ENCODE measurements around the gene MED12.
"Not testable (repeated sequence)": the region's sequence is repeated elsewhere in the genome, so short reads cannot be mapped to it uniquely, and the experiment has no call there.

MED12 gene

GRCh38 chrX:71174795-71175194, 56.4 kb downstream of the MED12 start:
- no peak overlapping the region for H3K4me3 ChIP-seq (ENCODE audit: control insufficient read depth, low read depth, low read length)
- TF ChIP-seq, protein P1, sequence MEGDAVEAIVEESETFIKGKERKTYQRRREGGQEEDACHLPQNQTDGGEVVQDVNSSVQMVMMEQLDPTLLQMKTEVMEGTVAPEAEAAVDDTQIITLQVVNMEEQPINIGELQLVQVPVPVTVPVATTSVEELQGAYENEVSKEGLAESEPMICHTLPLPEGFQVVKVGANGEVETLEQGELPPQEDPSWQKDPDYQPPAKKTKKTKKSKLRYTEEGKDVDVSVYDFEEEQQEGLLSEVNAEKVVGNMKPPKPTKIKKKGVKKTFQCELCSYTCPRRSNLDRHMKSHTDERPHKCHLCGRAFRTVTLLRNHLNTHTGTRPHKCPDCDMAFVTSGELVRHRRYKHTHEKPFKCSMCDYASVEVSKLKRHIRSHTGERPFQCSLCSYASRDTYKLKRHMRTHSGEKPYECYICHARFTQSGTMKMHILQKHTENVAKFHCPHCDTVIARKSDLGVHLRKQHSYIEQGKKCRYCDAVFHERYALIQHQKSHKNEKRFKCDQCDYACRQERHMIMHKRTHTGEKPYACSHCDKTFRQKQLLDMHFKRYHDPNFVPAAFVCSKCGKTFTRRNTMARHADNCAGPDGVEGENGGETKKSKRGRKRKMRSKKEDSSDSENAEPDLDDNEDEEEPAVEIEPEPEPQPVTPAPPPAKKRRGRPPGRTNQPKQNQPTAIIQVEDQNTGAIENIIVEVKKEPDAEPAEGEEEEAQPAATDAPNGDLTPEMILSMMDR (conservative IDR thresholded peaks at IDR 0.05; ENCODE audit: control insufficient read depth, insufficient read depth, low read depth, low read length) = no peak
- DNase-seq (ENCODE audit: low read depth) = no peak

DNA sequence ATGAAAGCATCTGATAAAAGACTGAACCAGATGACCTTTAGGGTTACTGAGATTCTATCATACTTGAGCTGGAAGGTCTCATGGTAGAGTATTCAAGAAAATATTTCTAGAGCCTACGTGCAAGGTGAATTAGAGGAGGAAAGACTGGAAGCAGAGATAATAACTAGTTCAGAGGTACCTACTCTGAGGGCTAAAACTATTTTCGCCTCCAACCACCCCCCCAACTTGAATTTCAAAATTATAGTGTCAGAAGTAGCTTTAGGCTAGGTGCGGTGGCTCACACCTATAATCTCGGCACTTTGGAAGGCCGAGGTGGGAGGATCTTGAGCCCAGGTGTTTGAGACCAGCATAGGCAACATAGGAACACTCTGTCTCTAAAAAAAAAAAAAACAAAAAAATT, 57.1 kb downstream of the MED12 start:
- H3K4me3 ChIP-seq (ENCODE audit: control insufficient read depth, low read depth, low read length) = no peak overlapping the region
- no peak for DNase-seq (ENCODE audit: low read depth)
- TF ChIP-seq, protein P1 (conservative IDR thresholded peaks at IDR 0.05; ENCODE audit: control insufficient read depth, insufficient read depth, low read depth, low read length) = no peak

GRCh38 chrX:71177327-71177726, 58.9 kb downstream of the MED12 start:
- DNase-seq (ENCODE audit: low read depth) = peak; percentile 18
- TF ChIP-seq, protein P1 (conservative IDR thresholded peaks at IDR 0.05; ENCODE audit: control insufficient read depth, insufficient read depth, low read depth, low read length) = no peak
- no peak overlapping the region for H3K4me3 ChIP-seq (ENCODE audit: control insufficient read depth, low read depth, low read length)

DNA sequence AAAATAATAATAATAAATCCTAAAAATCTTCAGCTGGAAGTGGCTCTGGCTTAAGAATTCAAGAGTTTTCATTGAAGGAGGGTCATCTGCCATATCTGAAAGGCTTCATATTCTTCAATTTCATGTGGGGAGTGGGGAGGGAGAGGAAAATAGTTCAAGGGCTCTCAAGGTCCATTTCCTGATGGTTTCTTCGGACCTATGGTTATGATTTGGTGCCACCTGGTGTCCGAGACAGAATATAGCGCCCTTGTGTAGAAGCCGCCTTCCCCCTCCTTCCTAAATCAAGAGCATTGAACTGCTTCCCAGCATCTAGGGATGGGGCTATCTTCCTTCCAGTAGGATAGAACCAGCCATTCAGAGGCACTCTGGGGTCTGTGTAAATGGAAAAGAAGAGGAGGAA, 60.5 kb downstream of the MED12 start:
- H3K4me3 ChIP-seq (ENCODE audit: control insufficient read depth, low read depth, low read length) = no peak overlapping the region
- TF ChIP-seq, protein P1 (conservative IDR thresholded peaks at IDR 0.05; ENCODE audit: control insufficient read depth, insufficient read depth, low read depth, low read length) = peak; percentile 81
- DNase-seq (ENCODE audit: low read depth) = peak; percentile 73

- not testable (repeated sequence) for H3K4me3 ChIP-seq (ENCODE audit: control insufficient read depth, low read depth, low read length); DNase-seq (ENCODE audit: low read depth)
These were observed 62.3 kb downstream of the MED12 start for GRCh38 chrX:71180579-71181265.

DNA sequence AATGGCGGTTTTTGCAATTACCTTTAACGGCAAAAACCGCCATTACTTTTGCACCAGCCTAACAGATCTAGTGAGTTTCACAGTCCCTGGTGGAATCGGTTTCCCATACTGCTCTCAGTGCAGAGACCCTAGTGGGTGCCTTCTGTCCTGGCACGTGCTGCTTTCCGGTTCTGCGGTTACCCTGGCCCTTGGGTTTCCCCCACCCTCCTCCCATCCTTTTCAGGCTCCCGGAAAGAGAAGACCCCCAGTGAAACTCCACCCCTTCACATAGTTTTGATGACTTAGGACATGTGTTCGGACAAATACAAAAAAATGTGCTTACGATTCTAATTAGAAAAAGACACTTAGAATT, 63.1 kb downstream of the MED12 start:
- DNase-seq (ENCODE audit: low read depth) = no peak
- H3K4me3 ChIP-seq (ENCODE audit: control insufficient read depth, low read depth, low read length) = peak overlapping the region; percentile 54
- TF ChIP-seq, protein P1 (conservative IDR thresholded peaks at IDR 0.05; ENCODE audit: control insufficient read depth, insufficient read depth, low read depth, low read length) = no peak

DNA sequence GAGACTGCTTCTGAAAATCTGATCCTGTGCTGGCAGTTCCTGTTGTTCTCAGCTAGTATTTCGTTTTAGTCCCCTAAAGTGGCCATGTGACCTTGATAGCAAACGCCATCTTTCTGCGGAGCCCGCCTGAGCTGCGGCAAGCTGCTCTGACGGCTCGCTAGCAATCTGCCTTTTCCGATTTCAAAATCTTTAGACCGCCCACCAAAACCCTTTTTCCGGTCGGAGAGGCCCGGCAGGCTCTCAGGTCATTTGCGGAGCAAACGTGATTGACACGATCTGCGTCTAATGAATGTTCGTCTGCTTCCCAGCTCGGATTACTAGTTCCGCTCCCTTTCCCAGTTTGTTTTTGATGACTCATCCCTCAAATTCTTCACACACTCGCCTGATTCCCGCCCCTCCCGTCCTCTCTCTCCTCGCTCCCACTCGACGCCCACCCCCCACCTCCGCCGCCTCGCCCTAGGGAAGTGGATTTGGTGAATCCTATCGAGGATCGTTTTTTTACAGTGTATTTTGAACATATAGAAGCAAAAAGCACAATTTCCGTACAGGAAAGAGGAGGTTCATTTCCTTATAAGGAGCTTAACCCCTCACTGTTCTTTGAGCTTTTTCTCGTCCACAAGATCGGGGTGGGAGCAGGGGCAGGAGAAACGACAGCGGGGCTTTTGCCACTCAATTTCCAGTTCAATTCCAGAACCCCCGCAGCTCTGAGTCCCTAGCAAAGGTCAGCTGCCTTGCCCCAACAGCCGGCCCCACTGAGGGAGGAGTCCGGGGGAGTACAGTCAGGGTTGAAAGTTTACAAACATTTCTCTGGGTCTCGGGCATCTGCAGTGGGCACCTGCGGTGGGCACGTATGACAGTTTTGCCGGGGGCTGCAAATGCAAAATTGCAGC, 63.8 kb downstream of the MED12 start:
- H3K4me3 ChIP-seq (ENCODE audit: control insufficient read depth, low read depth, low read length) = peak overlapping the region; percentile 54
- TF ChIP-seq, protein P1 (conservative IDR thresholded peaks at IDR 0.05; ENCODE audit: control insufficient read depth, insufficient read depth, low read depth, low read length) = no peak
- DNase-seq (ENCODE audit: low read depth) = peak; percentile 96
